GM18526 (cell line): ENCODE measurements around the gene INPP5A.

Experiments
- POLR2A ChIP-seq: IDR thresholded peaks from 3 replicates; pipeline ENCODE4 v1.6.1; 2011; ENCODE audit not compliant: insufficient read length; ENCODE audit errors: extremely low read depth

The INPP5A gene

GRCh38 chr10:132536241-132536876 is 1.2 kb upstream of the INPP5A start:
- no peak for TF ChIP-seq POLR2A

DNA sequence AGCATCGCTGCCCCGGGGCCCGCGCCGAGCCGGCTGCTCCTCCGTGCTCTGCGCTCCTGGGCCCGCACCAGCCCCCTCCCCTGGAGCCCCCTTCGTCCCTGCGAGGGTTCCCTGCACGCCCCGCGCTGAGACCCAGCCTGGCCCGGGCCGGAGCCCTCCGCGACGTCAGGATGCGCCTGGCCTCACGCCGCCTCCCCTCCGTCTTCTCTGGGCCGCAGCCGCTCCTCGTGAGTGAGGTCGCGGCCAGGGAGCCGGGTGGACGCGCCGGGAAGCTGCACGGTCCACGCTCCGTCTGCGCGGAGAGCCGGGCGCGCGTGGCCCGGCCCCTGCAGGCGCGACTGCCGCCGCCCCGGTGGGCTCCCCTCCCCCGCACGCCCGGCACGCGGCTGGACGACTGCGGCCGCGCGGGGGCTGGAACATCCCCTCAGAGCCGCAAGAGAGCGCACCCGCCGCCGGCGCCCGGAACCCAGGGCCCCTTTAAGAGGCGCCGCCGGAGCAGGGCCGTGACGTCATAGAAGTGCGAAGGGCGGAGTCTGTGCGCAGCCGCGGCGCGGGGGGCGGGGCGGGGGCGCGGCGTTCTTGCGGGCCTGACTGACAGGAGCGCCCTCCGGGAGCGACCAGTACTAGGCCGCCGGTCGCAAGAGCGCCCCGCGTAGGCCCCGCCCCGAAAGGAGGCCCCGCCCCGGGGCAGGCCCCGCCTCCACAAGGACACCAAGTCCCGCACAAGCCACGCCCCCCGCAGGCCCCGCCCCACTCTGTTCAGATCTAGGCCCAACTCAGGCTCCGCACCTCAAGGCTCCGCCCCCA is 507 bp upstream of the INPP5A start:
- TF ChIP-seq POLR2A = peak; percentile 54

DNA sequence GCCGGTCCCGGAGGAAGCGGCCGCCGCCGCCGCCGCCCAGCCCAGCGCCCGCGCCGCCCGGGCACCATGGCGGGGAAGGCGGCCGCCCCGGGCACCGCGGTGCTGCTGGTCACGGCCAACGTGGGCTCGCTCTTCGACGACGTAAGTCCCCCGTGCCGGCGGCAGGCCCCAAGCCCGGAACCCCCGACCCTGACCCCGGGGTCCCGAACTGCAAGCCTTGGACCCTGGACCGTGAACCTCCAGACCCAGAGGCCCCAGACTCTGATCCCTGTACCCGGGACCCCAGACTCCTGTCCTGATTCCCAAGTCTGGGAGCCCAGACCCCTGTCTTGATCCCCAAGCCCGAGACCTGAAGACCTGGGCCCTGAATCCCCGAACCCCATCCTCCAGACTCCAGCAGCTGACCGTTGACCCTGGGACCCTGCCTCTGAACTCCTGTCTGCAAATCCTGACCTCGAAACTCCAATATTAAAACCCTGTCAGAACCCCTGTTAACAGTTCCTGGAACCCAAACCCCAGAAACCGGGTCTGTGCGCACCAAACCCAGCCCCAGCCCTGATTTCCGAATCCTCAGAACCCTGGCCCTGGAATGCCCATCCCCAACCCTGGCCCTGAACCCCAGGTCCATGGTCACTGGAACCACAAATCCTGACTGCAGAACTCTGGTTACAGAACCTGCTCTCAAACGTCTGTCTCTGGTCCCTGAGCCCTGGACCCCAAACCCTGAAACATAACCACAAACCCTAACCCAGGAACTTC is 623 bp downstream of the INPP5A start:
- no peak for TF ChIP-seq POLR2A

- TF ChIP-seq POLR2A = no peak
Measured at GRCh38 chr10:132538790-132539421, 1.3 kb downstream of the INPP5A start.

- no peak for TF ChIP-seq POLR2A
Measured at GRCh38 chr10:132539431-132539839, 1.8 kb downstream of the INPP5A start.

- TF ChIP-seq POLR2A = no peak
Measured at GRCh38 chr10:132539894-132540293, 2.3 kb downstream of the INPP5A start.

DNA sequence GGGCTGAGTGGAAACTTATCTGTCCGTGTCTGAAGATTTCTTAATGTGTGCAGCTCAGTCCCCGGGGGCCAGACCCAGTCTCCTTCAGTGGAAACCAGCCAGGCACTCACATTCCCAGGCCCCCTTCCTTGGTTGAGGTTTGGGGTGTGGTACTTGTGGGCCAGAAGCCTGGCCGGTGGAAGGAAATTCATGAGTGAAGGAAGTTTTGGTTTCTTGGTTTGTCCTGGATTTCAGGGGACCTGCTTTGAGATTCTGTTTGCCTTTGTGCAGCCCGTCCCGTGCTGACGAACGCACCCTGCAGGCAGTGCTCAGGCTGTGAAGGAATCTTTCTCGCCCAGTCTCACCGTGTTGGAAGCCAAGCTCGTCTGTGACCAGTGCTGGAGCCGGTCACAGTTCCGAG is 2.9 kb downstream of the INPP5A start:
- TF ChIP-seq POLR2A = no peak

GRCh38 chr10:132541129-132541528 is 3.5 kb downstream of the INPP5A start:
- TF ChIP-seq POLR2A = no peak

DNA sequence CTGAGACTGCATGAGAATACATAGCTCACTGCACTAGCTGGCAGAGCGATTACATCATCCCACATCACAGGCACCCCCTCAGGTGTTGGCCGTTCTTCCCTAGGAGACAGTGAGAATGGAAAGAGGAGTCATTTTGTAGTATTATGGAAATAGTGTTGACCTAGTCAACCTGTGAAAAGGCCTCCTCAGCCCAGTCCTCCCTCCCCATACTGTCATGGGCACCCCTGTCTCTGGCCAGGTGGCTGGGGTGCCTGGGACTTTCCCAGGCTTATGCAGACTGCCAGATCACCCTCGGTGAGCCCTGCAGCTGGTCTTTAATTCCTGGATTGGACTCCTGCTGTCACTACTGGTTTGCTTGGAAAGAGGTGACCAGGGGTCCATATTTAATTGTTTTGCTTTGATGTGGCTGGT is 4.0 kb downstream of the INPP5A start:
- no peak for TF ChIP-seq POLR2A

DNA sequence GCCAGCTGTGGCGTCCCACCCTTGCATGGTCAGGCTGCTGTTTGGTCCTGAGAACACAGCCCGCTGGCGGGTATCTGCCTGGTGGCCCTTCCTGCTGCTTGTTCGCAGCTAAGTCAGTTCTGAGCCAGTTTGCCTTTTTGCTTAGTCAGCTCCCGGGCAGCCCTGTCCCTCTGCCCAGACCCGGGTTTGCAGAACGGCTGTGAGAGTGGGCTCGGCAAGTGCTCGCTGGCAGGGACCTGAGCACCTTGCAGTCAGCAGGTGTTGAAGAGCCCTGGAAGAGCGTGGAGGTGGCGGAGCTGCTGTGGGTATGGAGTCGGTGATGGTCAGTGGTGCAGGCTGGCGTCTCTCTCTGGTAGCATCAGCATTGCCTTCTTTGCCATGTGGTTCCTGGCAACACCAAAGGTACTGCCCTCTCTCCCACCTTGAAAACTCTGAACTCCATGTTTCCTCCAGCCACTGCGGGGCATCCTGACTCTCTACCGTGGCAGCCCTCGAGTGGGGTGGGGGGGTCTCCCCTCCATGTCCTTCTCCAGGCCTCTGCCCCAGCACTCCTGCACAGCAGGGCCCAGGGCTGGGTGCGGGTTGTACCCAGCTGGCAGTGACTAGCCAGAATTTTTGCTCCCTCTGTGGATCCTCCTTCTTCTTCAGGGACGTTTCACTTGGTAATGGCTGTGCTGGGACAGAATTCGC is 4.6 kb downstream of the INPP5A start:
- no peak for TF ChIP-seq POLR2A

- TF ChIP-seq POLR2A = no peak
Measured at GRCh38 chr10:132542819-132543218, 5.2 kb downstream of the INPP5A start.

GRCh38 chr10:132543916-132544743 is 6.5 kb downstream of the INPP5A start:
- no peak for TF ChIP-seq POLR2A

- TF ChIP-seq POLR2A = no peak
Measured at GRCh38 chr10:132544744-132545658, 7.4 kb downstream of the INPP5A start.
